Measurements from ENCODE around the gene SFTPB.

The SFTPB gene

GRCh38 chr2:85611705-85612587, 56.1 kb downstream of the SFTPB start, which contains the start of gene C2orf68:
Gene C2orf68, minus strand, starts transcription at chr2:85612066. Its CDS starts 82 bp downstream, at chr2:85611984.
- H3K9me3 ChIP-seq (ENCODE audit: control insufficient read depth, insufficient read depth, low read depth, low read length), result no peaks in the 10 kb centered on the region
- CTCF ChIA-PET, result interaction anchor here (0.9 to 1.2 kb wide), 2 partner anchors 10 to 61 kb away, joined by 3 read pairs; no protein-coding TSS in a partner anchor
- H3K4me1 ChIP-seq (ENCODE audit: control insufficient read depth, insufficient read depth, low read length), result peaks cover under 1% of the 10 kb centered on the region; the same call in 1 of the 2 replicates
- peak within 1 kb of the TSS; percentile 89 for H3K27ac ChIP-seq (ENCODE audit: extremely low read depth, low read depth, low read length)
- H3K36me3 ChIP-seq (ENCODE audit: control insufficient read depth in 2 of 2, insufficient read depth in 1 of 2, low read length in 2 of 2), result peaks cover 4 to 32% of the 10 kb centered on the region in 2 experiments; a peak in 2 of 3 replicates
- peak within 1 kb of the TSS; percentile 79 for H3K4me3 ChIP-seq (ENCODE audit: low read depth, low read length)
- POLR2A ChIA-PET, result interaction anchor here (0.6 to 1.8 kb wide), 17 partner anchors 9 to 258 kb away, joined by 3 to 31 read pairs (median 4); partner anchors contain the start of genes ELMOD3, MAT2A, RETSAT and RNF181
- TF ChIP-seq ZNF704 (tag by site-specific recombination; IDR thresholded peaks at IDR 0.05), result no peak
- 0 out of 2 replicates have a peak, but pooled peaks have one; percentile 9 for TF ChIP-seq ZEB2 (tag by site-specific recombination; IDR thresholded peaks at IDR 0.05)
- no peak for TF ChIP-seq MYNN (tag by site-specific recombination; IDR thresholded peaks at IDR 0.05; ENCODE audit: borderline replicate concordance)
- 0 out of 2 replicates have a peak, but pooled peaks have one; percentile 26 for TF ChIP-seq ZNF391 (tag by site-specific recombination; IDR thresholded peaks at IDR 0.05; ENCODE audit: borderline replicate concordance, low read depth)
- no peak for TF ChIP-seq ZNF140 (tag by site-specific recombination; IDR thresholded peaks at IDR 0.05)
- peak; percentile 90 for TF ChIP-seq ZBTB11 (tag by site-specific recombination; conservative IDR thresholded peaks at IDR 0.05; ENCODE audit: low read depth)
- no peak for TF ChIP-seq ZNF660 (tag by site-specific recombination; IDR thresholded peaks at IDR 0.05)
- TF ChIP-seq PRDM1 (tag by site-specific recombination; IDR thresholded peaks at IDR 0.05), result no peak
- TF ChIP-seq SP2 (tag by site-specific recombination; IDR thresholded peaks at IDR 0.05), result peak; percentile 91
- TF ChIP-seq ZBTB20 (tag by site-specific recombination; IDR thresholded peaks at IDR 0.05), result peak; percentile 59; the same call in 1 of the 2 replicates
- peak; percentile 74; the same call in 1 of the 2 replicates for TF ChIP-seq ZSCAN5A (tag by site-specific recombination; IDR thresholded peaks at IDR 0.05)
- no peak for TF ChIP-seq ZNF138 (tag by site-specific recombination; IDR thresholded peaks at IDR 0.05; ENCODE audit: borderline replicate concordance)
- no peak for TF ChIP-seq ZNF148 (tag by site-specific recombination; IDR thresholded peaks at IDR 0.05; ENCODE audit: borderline replicate concordance)
- no peak for TF ChIP-seq HOXD13 (CRISPR knock-in tag; IDR thresholded peaks at IDR 0.05; ENCODE audit: borderline replicate concordance)
- TF ChIP-seq ZBTB49 (tag by site-specific recombination; IDR thresholded peaks at IDR 0.05; ENCODE audit: low read depth), result no peak
- TF ChIP-seq ZSCAN30 (tag by site-specific recombination; IDR thresholded peaks at IDR 0.05), result 0 out of 2 replicates have a peak, but pooled peaks have one; percentile 21
- peak; percentile 67 for TF ChIP-seq ZFHX2 (tag by site-specific recombination; conservative IDR thresholded peaks at IDR 0.05)
- no peak for TF ChIP-seq ZFP41 (tag by site-specific recombination; IDR thresholded peaks at IDR 0.05; ENCODE audit: borderline replicate concordance)
- TF ChIP-seq ZNF146 (tag by site-specific recombination; IDR thresholded peaks at IDR 0.05), result no peak
- no peak for TF ChIP-seq ELK4 (IDR thresholded peaks at IDR 0.05; ENCODE audit: borderline replicate concordance, low read depth, low read length)
